GM12892 (cell line): ENCODE data around the gene PMEPA1.

Experiments used
- DNase-seq: peaks from one replicate; pipeline ENCODE4 v3.0.0; 2011; ENCODE audit not compliant: insufficient read length
- FAIRE-seq: peaks from 2 replicates; lab custom pipeline; 2011; peaks lifted over from hg19 to GRCh38; lab: Jason Lieb, UNC
- POLR2A ChIP-seq: IDR thresholded peaks from 2 replicates; pipeline ENCODE4 v1.6.1; 2011; ENCODE audit warnings: low read depth, low read length, control low read depth
- POLR2AphosphoS5 ChIP-seq: IDR thresholded peaks from 2 replicates; pipeline ENCODE4 v1.6.1; 2011; ENCODE audit warnings: low read depth, low read length, control low read depth
- TAF1 ChIP-seq: IDR thresholded peaks from 2 replicates; pipeline ENCODE4 v1.6.1; 2011; ENCODE audit warnings: low read depth, mild to moderate bottlenecking, control low read depth, low read length, borderline replicate concordance

The PMEPA1 gene

GRCh38 chr20:57618091-57618763 lies 91.6 kb downstream of the PMEPA1 start:
- peak; percentile 76 for FAIRE-seq
- no peak for DNase-seq
- TF ChIP-seq POLR2AphosphoS5: no peak
- TF ChIP-seq TAF1: no peak
- no peak for TF ChIP-seq POLR2A

- FAIRE-seq: no peak
- DNase-seq: no peak
- no peak for TF ChIP-seq POLR2A
- TF ChIP-seq POLR2AphosphoS5: no peak
- no peak for TF ChIP-seq TAF1
Measured at GRCh38 chr20:57617079-57617795, 92.6 kb downstream of the PMEPA1 start.

- no peak for TF ChIP-seq TAF1
- TF ChIP-seq POLR2A: no peak
- TF ChIP-seq POLR2AphosphoS5: no peak
- FAIRE-seq: no peak
- no peak for DNase-seq
Measured at GRCh38 chr20:57616143-57616951, 93.5 kb downstream of the PMEPA1 start.

GRCh38 chr20:57615445-57615811 lies 94.4 kb downstream of the PMEPA1 start:
- DNase-seq: no peak
- no peak for FAIRE-seq
- no peak for TF ChIP-seq POLR2A
- TF ChIP-seq TAF1: no peak
- no peak for TF ChIP-seq POLR2AphosphoS5

- DNase-seq (no peak), FAIRE-seq (no peak)
- TF ChIP-seq TAF1: no peak
- no peak for TF ChIP-seq POLR2A
- no peak for TF ChIP-seq POLR2AphosphoS5
Measured at GRCh38 chr20:57614490-57615444, 95.0 kb downstream of the PMEPA1 start.

GRCh38 chr20:57613481-57613921 lies 96.3 kb downstream of the PMEPA1 start:
- DNase-seq (no peak), FAIRE-seq (no peak)
- TF ChIP-seq TAF1 (no peak), POLR2A (no peak), POLR2AphosphoS5 (no peak)

- no peak for FAIRE-seq
- no peak for DNase-seq
- no peak for TF ChIP-seq POLR2AphosphoS5
- TF ChIP-seq TAF1: no peak
- no peak for TF ChIP-seq POLR2A
Measured at GRCh38 chr20:57612916-57613315, 96.9 kb downstream of the PMEPA1 start.

- no peak for FAIRE-seq
- TF ChIP-seq TAF1 (no peak), POLR2AphosphoS5 (no peak), POLR2A (no peak)
- no peak for DNase-seq
Measured at GRCh38 chr20:57612436-57612835, 97.4 kb downstream of the PMEPA1 start.

- FAIRE-seq: no peak
- TF ChIP-seq POLR2A (no peak), POLR2AphosphoS5 (no peak), TAF1 (no peak)
- no peak for DNase-seq
Measured at GRCh38 chr20:57611586-57612311, 98.1 kb downstream of the PMEPA1 start.
